HG02970 (cell line): ENCODE results near the gene COX14.
"Not testable (repeated sequence)": the region's sequence is repeated elsewhere in the genome, so short reads cannot be mapped to it uniquely, and the experiment has no call there.

ENCODE experiments used
- ATAC-seq: cut with Tn5 transposase; IDR thresholded peaks from one replicate; pipeline ENCODE4 v1.9.1; 2021; ENCODE audit warnings: mild to moderate bottlenecking, moderate library complexity, moderate number of reproducible peaks; ENCODE audit not compliant: unreplicated experiment, low FRiP score

The COX14 gene

DNA sequence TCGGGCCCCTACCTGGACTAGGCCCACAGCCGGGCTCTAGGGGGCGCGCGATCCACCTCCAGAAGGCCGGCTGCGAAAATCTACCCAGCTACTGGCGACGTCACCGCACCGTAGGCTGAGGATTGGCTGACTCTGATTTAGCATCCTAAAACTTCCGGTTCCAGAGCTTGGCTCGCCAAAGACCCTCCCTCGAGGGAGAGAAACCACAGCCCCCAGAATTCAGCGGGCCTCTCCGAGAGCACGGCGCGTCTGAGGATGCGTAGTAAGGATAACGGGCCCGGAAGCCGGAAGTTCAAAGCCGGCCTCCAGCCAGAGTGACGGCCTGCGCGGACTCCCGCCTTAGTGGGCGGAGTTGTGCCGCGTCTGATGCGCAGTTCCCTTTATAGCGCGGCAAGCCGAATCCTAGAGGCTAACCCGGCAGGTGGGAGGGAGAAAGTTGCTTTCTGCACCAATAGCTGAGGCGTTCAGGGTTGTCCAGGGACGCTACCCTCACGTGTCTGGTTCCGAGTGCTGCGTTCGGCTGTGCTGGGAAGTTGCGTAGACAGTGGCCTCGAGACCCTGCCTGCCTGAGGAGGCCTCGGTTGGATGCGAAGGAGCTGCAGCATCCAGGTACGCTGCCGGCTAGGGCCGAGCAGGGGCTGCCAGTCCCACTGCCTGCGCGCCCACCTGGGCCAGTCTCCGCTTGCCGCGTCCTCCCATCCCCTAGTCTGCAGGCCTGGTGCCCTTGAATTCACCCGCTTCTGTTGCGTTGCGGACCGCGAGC, at the start of gene COX14:
Gene COX14 (plus strand): TSS at position 544 of the 763 bp plus-strand sequence. CDS start 7,808 bp downstream, outside the sequence.
- peak; percentile 86 for ATAC-seq

DNA sequence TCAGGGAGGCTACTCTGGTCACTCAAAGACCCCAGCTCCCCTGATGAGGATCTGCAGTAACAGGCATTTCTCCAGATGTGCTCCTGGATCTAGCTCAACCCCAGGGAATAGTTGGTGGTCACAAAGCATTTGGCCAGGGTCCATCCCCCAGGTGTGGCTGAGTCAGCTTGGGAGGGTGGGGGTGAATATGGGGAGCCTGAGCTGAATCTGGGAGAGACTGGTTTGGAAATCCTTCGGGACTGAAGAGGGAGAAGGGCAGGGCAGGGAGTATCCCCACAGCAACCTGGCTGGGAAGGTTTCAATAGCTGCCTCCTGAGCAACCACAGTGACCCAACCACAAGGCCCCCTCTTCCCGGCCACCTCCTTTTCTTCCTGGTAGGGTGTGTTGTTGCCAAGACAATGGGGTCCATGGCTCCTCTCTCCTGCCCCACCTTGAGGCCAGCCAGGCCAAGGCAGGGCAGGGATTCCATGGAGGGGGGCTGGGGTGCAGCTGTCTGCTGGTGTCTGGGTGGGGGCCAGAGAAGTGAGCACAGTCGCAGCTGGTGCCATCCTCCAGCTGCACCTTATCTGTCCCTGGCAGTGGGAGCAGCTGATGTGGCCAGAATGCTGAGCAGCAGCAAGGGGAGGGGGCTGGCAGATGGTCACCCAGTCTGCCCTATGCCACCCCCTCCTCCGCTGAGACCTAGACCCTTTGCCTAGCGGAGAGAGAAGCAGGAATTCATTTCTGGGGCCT, 49.1 kb upstream of the COX14 start:
- no peak for ATAC-seq

DNA sequence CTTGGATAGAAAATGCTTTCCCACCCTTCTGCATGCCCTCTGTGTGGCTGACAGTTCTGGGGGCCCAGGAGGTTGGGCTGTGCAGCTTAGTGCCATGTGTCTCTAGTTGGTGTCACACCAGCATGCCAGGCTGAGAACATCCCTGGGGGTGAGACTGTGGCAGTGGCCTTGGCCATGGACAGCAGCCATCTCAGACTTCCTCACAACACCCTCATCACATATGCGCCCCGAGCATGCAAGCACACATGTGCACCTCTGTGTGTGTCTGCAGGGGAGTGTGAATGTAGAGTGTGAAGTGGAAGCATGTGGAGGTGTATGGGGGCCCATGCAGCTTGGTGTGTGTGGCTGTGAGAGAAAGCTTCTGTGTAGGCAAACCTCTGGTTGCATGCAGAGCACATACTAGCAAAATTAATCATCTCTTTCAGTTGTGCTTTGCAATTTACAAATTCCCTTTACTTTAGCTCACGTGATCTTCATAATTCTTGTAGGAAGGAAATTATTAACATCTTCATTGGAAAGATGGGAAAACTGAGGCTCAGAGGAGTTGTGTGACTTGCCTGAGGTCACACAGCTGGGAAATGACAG, 46.2 kb upstream of the COX14 start:
- no peak for ATAC-seq

DNA sequence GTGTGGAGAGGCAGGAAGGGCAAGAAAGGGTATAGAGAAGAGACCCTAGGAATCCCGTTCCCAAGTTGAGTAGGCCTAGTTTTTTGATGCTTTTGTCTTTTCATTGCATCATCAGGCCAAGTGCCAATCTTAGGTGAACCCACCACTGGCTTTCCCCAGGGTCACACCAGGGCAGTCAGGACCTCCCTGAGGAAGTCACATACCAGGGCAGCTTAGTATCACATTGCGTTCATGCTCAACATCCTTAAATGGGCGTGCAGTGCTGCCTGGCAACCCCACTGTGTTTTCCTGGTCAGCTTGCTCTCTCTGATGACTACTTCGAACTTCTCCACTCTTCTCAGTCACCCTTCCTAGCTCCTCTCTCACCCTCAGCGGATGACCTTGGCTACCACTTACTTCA, 45.6 kb upstream of the COX14 start:
- ATAC-seq: no peak

DNA sequence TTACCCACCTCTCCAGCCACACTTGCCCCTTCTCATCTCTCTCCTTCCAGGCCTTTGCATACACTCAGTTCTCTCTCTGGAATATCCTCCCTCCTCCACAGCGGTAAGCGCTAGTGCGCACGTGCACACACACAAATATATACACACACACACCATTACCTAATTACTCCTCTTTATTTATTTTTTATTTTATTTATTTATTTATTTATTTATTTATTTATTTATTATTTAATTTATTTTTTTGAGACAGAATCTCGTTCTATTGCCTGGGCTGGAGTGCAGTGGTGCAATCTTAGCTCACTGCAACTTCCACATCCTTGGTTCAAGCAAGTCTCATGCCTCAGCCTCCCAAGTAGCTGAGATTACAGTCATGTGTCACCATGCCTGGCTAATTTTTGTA, 43.0 kb upstream of the COX14 start:
- no peak for ATAC-seq

DNA sequence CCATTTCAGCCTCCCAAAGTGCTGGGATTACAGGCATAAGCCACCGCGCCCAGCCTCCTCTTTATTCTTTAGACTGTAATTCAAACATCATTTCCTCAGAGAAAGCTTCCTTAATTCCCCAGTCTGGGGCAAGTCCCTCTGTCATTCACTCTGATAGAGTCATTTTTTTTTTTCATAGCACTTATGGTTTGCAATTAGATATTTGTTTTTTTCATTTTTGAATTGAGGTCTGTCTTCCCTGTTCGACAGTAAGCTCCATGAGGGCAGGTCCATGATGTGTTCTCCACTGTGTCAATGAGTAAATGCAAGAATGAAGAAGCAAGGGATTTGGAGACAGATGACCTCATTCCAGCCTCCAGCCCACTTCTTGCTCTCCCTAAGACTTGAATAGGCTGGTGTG, 42.5 kb upstream of the COX14 start:
- no peak for ATAC-seq

DNA sequence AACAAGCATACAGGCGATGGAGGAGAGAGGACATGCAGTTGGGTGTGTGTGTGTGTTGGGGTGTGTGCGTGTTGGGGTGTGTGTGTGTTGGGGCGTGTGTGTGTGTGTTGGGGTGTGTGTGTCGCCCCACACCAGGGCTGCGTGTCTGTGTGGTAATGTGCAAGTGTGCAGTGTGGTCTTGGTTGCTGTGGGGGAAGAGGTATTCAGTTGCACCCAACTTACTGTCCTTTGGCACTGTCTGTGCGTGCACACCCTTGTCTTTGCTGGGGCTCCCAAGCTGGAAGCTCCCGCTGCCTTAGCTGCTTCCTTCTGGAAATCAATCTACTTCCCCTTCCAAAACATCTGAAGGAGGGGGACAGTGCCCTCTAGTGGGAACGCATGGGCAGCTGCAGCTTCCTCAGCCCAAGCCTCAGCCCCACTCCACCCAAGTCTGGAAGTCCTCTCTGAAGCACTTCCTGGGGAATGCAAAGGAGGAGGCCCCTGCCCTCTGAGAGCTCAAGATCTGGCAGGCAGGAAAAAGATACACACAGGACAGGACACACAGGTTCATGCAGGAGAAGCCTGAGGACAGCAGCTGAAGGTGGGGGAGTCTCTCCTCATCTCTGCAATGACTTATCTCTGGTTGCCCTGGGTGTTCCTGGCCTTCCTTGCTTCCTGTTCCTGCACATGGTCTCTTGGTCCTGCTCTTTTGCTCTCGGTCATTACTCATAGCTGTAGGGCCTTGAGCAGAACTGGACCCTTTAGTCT, 41.5 kb upstream of the COX14 start:
- no peak for ATAC-seq

DNA sequence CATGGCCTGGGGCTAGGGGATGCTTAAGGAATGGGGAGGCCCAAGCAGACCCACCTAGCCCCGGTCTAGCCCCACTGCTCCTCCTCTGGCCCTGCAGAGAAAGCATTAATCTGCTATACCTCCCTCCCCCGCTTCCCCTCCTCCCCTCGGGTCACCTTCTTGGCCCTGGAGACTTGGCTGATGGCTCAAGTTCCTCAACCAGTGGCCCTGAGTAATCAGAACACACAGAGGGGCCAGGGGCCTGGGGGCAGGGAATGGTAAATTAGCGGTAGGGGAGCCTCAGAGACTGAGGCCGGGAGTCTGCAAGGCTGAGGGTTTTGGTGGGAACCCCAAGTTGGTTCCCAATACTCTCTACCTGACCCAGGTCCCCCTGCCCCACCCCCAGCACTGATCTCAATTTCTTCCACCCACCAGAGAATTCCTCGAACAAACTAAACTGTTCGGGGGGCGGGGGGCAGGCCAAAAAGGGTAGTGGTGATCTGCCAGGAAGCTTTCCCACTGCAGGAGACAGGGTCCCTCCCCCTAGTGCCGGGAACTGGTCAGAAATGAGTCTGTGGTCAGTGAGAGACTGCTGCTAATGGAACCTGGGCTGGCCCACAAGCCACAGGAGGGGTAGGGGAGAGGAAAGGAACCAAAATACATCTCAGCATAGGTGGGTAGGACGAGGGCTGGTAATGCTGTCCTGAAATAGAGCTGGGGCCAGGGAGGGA, 39.7 kb upstream of the COX14 start:
- ATAC-seq: no peak

DNA sequence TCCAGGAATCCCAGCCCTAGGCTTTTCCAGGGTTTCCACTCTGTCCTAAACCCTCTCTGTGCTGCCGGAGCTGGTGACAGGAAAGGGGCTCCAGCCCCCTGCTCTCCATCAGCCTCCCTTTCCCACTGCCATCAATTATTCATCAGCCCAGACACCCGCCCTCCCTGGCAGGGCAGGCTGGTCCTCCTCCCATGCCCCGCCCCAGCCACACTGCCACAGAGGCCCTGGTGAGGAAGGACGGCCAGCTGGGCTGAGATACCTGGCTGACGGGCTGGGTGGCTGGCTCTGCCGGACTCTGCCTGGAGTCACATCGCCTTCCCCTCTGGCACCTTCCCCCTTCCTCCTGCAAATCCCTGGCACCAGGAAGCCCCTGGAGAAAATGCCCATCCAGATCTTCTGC, 38.8 kb upstream of the COX14 start:
- no peak for ATAC-seq

DNA sequence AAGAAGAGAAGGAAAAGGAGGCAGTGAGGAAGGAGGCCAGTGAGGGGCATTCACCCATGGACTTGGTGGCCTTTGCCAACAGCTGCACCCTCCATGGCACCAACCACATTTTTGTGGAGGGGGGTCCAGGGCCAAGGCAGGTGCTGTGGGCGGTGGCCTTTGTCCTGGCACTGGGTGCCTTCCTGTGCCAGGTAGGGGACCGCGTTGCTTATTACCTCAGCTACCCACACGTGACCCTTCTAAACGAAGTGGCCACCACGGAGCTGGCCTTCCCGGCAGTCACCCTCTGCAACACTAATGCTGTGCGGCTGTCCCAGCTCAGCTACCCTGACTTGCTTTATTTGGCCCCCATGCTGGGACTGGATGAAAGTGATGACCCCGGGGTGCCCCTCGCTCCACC, 38.3 kb upstream of the COX14 start:
- ATAC-seq: no peak

DNA sequence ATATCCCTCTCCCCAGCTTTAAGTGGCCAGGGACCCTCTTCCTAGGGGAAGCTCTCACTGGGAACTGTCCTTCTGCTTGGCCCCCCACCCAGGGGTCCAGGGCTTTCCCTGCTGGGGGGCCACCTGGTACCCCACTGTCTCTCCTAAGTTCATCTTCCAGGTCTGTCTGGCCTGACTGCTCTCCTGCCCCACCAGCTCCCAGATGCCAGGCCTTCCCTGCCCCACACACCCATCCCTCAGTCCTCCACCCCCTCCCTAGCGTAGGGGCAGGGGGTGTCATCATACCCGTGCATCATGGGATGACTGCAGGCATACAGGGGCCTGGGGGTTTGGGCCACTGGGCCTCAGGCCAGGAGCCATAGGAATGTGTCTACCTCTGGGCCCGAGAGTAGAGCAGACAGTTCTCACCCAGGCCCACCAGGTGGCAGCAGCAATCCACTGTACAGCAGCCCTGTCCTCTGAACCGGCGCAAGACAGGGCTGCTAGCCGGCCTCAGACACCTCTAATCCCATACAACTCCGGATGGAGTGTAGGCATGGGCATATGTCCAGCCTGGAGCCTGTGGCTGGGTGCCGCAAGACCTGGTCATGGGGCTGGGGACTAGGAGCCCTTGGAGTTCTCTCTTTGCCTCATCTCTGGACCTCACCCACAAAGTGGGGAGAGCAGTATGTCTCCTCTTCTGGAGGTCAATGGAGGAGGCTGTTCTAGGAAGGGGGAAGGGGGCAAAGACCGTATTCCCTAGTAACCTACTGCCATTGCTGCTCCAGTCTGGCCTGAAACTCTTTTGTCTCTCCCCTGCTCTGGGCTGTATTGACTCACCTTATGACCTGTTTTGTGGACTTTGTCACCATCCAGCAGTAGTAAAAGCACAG, 36.9 kb upstream of the COX14 start:
- ATAC-seq: peak; percentile 66

DNA sequence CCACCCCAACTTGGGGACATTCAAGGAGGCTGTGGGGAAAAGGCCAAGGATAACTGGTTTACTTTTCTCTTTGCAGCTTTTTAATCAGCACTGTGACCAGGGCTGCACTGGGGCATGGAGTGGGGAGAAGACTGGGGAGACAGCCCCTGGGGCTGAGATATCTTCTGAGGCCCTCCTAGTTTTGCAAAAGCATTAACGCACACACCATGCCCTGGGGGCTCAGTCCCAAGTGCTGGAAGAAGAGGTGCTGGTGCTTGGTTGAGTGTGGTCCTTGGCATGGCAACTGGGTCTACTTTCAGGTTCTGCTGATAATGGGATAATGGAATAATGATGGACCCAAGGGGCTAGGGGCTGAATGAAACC, 36.2 kb upstream of the COX14 start:
- no peak for ATAC-seq

DNA sequence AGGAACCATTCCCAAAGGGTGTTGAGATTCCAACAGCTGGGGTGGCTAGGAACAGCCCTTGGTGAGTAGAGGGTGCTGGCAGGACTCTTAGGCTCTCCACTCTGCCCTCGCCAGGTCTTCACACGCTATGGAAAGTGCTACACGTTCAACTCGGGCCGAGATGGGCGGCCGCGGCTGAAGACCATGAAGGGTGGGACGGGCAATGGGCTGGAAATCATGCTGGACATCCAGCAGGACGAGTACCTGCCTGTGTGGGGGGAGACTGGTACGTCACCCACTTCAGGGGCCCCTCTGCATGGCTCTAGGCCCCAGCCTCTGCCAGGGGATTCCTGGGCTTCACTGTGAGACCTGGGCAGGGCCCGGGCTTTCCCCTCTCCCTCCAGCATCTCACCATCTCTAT, 34.9 kb upstream of the COX14 start:
- ATAC-seq: no peak

DNA sequence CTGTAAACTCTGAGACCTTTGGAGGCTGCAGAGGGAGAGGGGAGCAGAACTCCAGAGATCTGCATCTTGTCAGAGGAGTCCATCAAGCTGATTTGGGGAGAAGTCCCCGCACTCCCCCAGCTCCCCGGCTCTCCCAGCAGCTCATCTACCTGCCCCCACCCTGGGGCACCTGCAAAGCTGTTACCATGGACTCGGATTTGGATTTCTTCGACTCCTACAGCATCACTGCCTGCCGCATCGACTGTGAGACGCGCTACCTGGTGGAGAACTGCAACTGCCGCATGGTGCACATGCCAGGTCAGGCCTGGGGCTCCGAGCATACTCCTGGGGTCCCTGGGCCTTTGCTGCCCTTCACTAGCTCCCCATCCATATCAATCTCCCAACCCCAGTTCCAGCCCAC, 33.8 kb upstream of the COX14 start:
- no peak for ATAC-seq

DNA sequence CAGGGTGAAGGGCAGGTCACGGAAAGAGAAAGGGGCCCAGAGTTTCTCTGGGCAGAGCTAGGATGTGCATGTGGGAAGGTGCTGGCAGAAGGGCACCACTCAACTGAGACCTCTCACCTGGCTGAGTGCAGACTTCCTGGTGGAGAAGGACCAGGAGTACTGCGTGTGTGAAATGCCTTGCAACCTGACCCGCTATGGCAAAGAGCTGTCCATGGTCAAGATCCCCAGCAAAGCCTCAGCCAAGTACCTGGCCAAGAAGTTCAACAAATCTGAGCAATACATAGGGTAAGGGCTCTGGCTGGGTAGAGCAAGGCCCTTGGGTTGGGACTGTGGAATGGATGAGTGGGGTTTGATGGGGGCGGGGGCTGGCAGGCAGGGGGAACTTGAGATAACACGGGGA, 32.3 kb upstream of the COX14 start:
- no peak for ATAC-seq

DNA sequence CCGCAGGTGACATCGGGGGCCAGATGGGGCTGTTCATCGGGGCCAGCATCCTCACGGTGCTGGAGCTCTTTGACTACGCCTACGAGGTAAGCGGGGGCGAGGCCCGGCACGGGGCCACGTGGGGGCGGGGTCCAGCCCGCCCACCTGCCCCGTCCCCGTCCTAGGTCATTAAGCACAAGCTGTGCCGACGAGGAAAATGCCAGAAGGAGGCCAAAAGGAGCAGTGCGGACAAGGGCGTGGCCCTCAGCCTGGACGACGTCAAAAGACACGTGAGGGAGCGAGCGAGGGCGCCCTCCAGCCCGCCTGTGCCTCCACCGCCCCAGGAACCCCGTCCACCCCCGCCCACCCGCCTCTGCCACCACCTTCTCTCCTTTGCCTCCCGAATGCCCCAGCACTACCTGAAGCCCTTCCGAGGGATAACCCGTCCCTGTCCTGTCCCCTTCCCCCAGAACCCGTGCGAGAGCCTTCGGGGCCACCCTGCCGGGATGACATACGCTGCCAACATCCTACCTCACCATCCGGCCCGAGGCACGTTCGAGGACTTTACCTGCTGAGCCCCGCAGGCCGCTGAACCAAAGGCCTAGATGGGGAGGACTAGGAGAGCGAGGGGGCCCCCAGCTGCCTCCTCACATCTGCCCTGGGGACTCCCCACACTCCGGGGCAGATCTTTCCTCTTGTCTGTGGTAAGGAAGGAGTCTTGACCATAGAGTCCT, 30.8 kb upstream of the COX14 start:
- no peak for ATAC-seq

DNA sequence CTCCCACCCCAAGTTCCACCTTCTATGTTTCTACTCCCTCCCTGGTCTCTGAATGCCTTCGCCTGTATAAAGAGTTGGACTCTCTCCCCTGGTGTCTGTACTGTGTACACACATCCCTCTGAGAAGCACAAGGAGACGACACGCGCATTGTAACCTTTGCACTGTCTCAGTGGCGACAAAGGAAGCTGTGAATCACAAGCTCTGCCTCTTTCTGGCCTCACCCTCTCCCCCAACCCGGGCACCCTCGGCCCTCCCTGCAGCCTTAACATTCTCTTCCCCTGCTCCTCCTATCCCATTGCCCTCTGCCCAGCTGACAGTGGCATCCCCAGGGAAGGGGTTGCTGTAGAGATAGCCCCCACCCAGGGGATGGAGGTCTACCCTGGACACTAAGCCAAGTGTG, 29.4 kb upstream of the COX14 start:
- no peak for ATAC-seq

DNA sequence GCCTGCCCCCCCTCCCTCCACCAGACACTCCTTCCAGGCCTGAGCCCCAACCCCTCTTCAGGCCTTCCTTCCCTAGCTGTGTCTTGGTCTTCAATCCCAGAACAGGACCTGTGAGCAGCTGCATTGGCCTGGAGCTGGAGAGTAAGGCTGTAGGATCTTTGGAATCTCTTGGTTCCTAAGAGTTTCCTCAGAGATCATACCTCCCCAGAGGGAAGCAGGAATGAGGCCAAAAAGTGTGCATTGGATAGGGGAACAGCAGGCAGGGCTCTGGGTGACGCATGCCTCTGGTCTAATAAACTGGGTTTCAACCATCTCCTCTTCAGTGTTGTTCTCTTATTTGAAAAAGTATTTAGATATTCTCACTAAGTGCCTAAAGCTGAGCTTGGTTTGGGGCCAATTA, 28.7 kb upstream of the COX14 start:
- no peak for ATAC-seq

DNA sequence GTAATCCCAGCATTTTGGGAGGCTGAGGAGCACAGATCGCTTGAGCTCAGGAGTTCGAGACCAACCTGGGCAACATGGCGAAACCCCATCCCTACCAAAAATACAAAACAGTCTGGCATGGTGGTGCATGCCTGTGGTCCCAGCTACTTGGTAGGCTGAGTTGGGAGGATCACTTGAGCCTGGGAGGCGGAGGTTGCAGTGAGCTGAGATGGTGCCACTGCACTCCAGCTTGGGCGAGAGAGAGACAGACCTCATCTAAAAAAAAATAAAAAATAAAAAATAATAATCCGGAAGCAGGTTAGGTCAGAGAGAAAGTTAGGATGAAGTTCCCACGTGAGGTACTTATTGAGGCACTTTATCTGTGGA, 27.6 kb upstream of the COX14 start:
- not testable (repeated sequence) for ATAC-seq
